Subcutaneous abdominal adipose tissue (tissue), 5 donors: ENCODE measurements around the gene LNX1.

Experiments
- H3K27ac ChIP-seq: one replicate; pipeline ENCODE4 v1.7.0; 2013; ENCODE audit warnings: low read depth, mild to moderate bottlenecking, inconsistent platforms, low read length, moderate library complexity
- H3K27me3 ChIP-seq, 5 donors: one replicate each; pipeline ENCODE4 v1.7.0; 2013; ENCODE audit warnings: low read length in 5 of 5, inconsistent platforms in 1 of 5; ENCODE audit not compliant: control insufficient read depth in 5 of 5, insufficient read depth in 4 of 5
- H3K36me3 ChIP-seq, 5 donors: one replicate each; pipeline ENCODE4 v1.7.0; 2013; ENCODE audit warnings: low read length in 5 of 5; ENCODE audit not compliant: control insufficient read depth in 5 of 5, insufficient read depth in 5 of 5
- H3K4me1 ChIP-seq, 5 donors: one replicate each; pipeline ENCODE4 v1.7.0; 2013; ENCODE audit warnings: low read length in 5 of 5, mild to moderate bottlenecking in 3 of 5, moderate library complexity in 1 of 5; ENCODE audit not compliant: control insufficient read depth in 5 of 5, insufficient read depth in 5 of 5
- H3K4me3 ChIP-seq, 5 donors: one replicate each; pipeline ENCODE4 v1.7.0; 2013; ENCODE audit warnings: low read length in 5 of 5, low read depth in 1 of 5
- H3K9ac ChIP-seq, 5 donors: one replicate each; pipeline ENCODE4 v1.7.0; 2013; ENCODE audit warnings: low read length in 5 of 5, mild to moderate bottlenecking in 4 of 5, moderate library complexity in 3 of 5
- H3K9me3 ChIP-seq, 5 donors: one replicate each; pipeline ENCODE4 v1.7.0; 2013; ENCODE audit warnings: low read length in 5 of 5; ENCODE audit not compliant: control insufficient read depth in 5 of 5
- donor health status: healthy.
- donor health status: healthy.
- donor health status: healthy.
- donor health status: healthy.
- donor health status: healthy.

The LNX1 gene

GRCh38 chr4:53465891-53466290 is 125.4 kb downstream of the LNX1 start:
- Histone ChIP-seq H3K9ac (no peak overlapping the region), H3K9me3 (peaks cover 0 to 3% (median 0%) of the 10 kb centered on the region in 5 donors), H3K27ac (no peak overlapping the region), H3K4me3 (no peak overlapping the region), H3K36me3 (peaks cover 12 to 24% (median 16%) of the 10 kb centered on the region in 5 donors), H3K27me3 (no peaks in the 10 kb centered on the region), H3K4me1 (no peaks in the 10 kb centered on the region)

DNA sequence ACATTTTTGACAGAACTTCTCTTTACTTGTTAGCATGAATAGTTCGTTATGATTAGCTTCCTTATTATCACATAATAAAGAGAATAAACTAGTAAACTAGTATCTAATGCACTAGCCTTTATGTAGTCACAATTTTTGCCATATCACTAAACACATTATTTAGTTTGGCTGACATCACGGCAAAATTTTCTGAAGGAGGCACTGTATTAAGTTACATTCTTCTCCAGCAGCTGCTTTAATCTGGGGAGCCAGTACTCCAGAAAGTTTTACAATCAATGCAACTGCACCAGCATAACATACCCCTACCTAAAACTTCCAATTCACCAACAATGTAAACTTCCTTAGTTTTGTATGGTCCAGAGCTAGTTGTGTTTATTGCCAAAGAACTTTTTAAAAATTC is 126.0 kb downstream of the LNX1 start:
- Histone ChIP-seq H3K27ac (no peak overlapping the region), H3K27me3 (no peaks in the 10 kb centered on the region), H3K4me1 (no peaks in the 10 kb centered on the region), H3K4me3 (no peak overlapping the region), H3K9ac (no peak overlapping the region), H3K36me3 (peaks cover 12 to 30% (median 16%) of the 10 kb centered on the region in 5 donors), H3K9me3 (peaks cover 0 to 3% (median 0%) of the 10 kb centered on the region in 5 donors)

DNA sequence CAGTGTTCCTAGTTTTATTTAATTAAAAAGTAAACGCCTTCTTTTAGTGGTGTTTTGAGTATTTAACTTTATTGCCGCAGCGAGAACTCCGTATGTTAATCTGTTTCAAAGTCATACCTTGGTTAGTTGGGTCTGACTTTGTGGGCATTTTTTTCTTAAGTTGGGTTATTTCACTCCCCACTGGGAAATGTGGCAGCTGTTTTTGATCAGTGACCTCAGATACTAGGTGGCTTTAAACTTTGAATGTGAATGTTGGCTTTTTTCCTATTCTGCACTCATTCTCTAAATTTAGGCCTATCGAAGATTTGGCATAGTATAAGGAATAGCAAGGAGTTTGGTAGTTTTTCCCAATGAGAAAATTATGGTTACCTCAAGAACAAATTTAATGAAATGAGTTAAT is 127.9 kb downstream of the LNX1 start:
- H3K4me1 ChIP-seq, result no peaks in the 10 kb centered on the region
- peaks cover 15 to 43% (median 33%) of the 10 kb centered on the region in 5 donors for H3K36me3 ChIP-seq
- no peak overlapping the region for H3K4me3 ChIP-seq
- no peak overlapping the region for H3K9ac ChIP-seq
- no peak overlapping the region for H3K27ac ChIP-seq
- H3K27me3 ChIP-seq, result no peaks in the 10 kb centered on the region
- peaks cover 0 to 3% (median 0%) of the 10 kb centered on the region in 5 donors for H3K9me3 ChIP-seq

GRCh38 chr4:53461244-53461643 is 130.0 kb downstream of the LNX1 start:
- Histone ChIP-seq H3K36me3 (peaks cover 25 to 50% (median 40%) of the 10 kb centered on the region in 5 donors), H3K9ac (no peak overlapping the region), H3K4me1 (no peaks in the 10 kb centered on the region), H3K27me3 (no peaks in the 10 kb centered on the region), H3K27ac (no peak overlapping the region), H3K9me3 (no peaks in the 10 kb centered on the region), H3K4me3 (no peak overlapping the region)

DNA sequence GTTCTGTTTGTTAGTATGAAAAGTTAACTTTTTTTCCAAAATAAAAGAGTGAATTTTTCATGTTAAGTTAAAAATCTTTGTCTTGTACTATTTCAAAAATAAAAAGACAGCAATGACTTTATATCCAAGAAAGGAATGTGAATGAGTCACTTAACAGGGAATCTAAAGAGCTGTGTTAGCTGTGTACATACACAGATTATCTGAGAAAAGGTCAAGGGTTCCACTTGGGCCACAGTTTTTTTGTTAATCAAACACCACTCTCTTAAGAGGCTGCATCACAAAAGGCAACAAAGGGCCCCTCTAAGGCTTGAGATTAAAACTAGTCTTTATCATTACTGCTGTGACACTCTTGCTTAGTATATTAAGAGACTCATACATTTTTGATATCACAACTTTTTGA is 131.7 kb downstream of the LNX1 start:
- Histone ChIP-seq H3K27ac (no peak overlapping the region), H3K27me3 (no peaks in the 10 kb centered on the region), H3K4me1 (no peaks in the 10 kb centered on the region), H3K9me3 (no peaks in the 10 kb centered on the region), H3K36me3 (peaks cover 37 to 66% (median 55%) of the 10 kb centered on the region in 5 donors), H3K4me3 (no peak overlapping the region), H3K9ac (no peak overlapping the region)

DNA sequence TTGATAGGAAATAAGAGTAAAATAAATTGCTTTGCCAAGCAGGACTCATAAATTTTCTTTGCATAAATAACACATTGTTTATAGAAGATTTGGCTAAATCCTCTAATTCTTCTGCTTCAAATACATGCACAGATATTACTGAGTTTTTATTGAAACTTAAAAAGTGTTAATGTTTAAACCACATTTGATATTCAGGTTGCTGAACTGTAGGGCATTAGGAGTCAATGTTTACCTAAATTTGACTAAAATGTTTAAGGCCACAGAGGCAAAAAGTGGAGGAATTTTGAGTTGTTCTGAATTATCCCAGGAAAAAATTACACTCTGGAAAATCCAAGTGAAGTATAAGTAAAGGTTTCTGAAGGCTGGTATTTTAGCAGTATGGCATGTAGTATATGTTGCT is 135.1 kb downstream of the LNX1 start:
- Histone ChIP-seq H3K4me1 (no peaks in the 10 kb centered on the region), H3K36me3 (peaks cover 39 to 60% (median 56%) of the 10 kb centered on the region in 5 donors), H3K27ac (no peak overlapping the region), H3K9ac (no peak overlapping the region), H3K9me3 (no peaks in the 10 kb centered on the region), H3K4me3 (no peak overlapping the region), H3K27me3 (no peaks in the 10 kb centered on the region)

- H3K9me3 ChIP-seq, result no peaks in the 10 kb centered on the region
- peaks cover 38 to 57% (median 52%) of the 10 kb centered on the region in 5 donors for H3K36me3 ChIP-seq
- no peaks in the 10 kb centered on the region for H3K27me3 ChIP-seq
- H3K4me1 ChIP-seq, result no peaks in the 10 kb centered on the region
- no peak overlapping the region for H3K9ac ChIP-seq
- H3K27ac ChIP-seq, result no peak overlapping the region
- H3K4me3 ChIP-seq, result no peak overlapping the region
These were observed 135.5 kb downstream of the LNX1 start for GRCh38 chr4:53455766-53456165.

GRCh38 chr4:53453385-53453784 is 137.9 kb downstream of the LNX1 start:
- Histone ChIP-seq H3K9ac (no peak overlapping the region), H3K27ac (no peak overlapping the region), H3K4me3 (no peak overlapping the region), H3K27me3 (no peaks in the 10 kb centered on the region), H3K4me1 (peaks cover 0 to 3% (median 0%) of the 10 kb centered on the region in 5 donors), H3K9me3 (no peaks in the 10 kb centered on the region), H3K36me3 (peaks cover 25 to 40% (median 38%) of the 10 kb centered on the region in 5 donors)

DNA sequence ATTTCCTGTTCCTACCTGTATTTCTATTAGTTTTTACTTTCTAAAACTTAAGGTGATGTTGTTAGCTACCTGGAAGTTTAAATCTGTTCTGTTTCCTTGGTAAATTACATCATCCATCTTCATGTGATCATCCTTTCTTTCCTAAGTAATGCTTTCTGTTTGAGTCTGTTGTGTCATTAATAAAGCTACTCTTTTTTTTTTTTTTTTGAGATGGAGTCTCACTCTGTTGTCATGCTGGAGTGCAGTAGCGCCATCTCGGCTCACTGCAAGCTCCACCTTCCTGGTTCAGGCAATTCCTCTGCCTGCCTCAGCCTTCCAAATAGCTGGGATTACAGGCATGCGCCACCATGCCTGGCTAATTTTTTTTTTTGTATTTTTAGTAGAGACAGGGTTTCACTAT is 140.5 kb downstream of the LNX1 start:
- Histone ChIP-seq H3K4me3 (no peak overlapping the region), H3K36me3 (peaks cover 24 to 38% (median 36%) of the 10 kb centered on the region in 5 donors), H3K9ac (no peak overlapping the region), H3K27ac (no peak overlapping the region), H3K27me3 (no peaks in the 10 kb centered on the region), H3K4me1 (peaks cover 0 to 3% (median 0%) of the 10 kb centered on the region in 5 donors), H3K9me3 (no peaks in the 10 kb centered on the region)

GRCh38 chr4:53444954-53445353 is 146.3 kb downstream of the LNX1 start:
- Histone ChIP-seq H3K27ac (no peak overlapping the region), H3K9ac (no peak overlapping the region), H3K4me3 (no peak overlapping the region), H3K27me3 (no peaks in the 10 kb centered on the region), H3K36me3 (peaks cover 19 to 49% (median 29%) of the 10 kb centered on the region in 5 donors), H3K4me1 (no peaks in the 10 kb centered on the region), H3K9me3 (no peaks in the 10 kb centered on the region)

GRCh38 chr4:53441564-53441963 is 149.7 kb downstream of the LNX1 start:
- H3K4me1 ChIP-seq, result no peaks in the 10 kb centered on the region
- no peak overlapping the region for H3K4me3 ChIP-seq
- no peaks in the 10 kb centered on the region for H3K9me3 ChIP-seq
- H3K9ac ChIP-seq, result no peak overlapping the region
- H3K36me3 ChIP-seq, result peaks cover 20 to 48% (median 30%) of the 10 kb centered on the region in 5 donors
- no peaks in the 10 kb centered on the region for H3K27me3 ChIP-seq
- H3K27ac ChIP-seq, result no peak overlapping the region
